K562 (cell line): ENCODE results near the gene CEP72. TPM values are rescaled to one million over a fixed set of nuclear protein-coding genes. Genes with fewer than 3 reads are reported as not detected.
"Not testable (repeated sequence)": the region's sequence is repeated elsewhere in the genome, so short reads cannot be mapped to it uniquely, and the experiment has no call there.

Experiments
- ATAC-seq: fragments of 200-7000 bp; cut with Tn5 transposase; 3 replicates; pipeline ENCODE4 v1.9.1; 2020; ENCODE audit warnings: moderate library complexity
- BruUV-seq: library from RNA; stranded (reverse); fragments of 400-500 nt; replicated peaks from 2 replicates; lab custom pipeline; 2021; lab: Mats Ljungman, UMichigan
- CTCF ChIA-PET: fragments of 300-600 bp; formaldehyde crosslinking; extraction: SDS; loops from one replicate; lab custom pipeline; 2021; ENCODE audit warnings: low intra/inter-chr PET ratio; lab: Yijun Ruan, JAX
- POLR2A ChIA-PET: fragments of 300-600, 350-650 bp; sonication (Branson Sonifier 250); formaldehyde crosslinking; extraction: SDS; loops from one replicate; lab custom pipeline; 2021; ENCODE audit warnings: antibody characterized with exemption, inconsistent platforms; lab: Yijun Ruan, JAX
- DNase-seq, 4 experiments: peaks; one replicate each; pipeline versions ENCODE4 v3.0.0 to v3.0.0-alpha.2; 2011 to 2018; ENCODE audit warnings: low spot score in 3 of 4, mixed read lengths in 3 of 4; ENCODE audit errors: extremely low read depth in 1 of 4
- FAIRE-seq: peaks from 2 replicates; lab custom pipeline; 2011; peaks lifted over from hg19 to GRCh38; lab: Jason Lieb, UNC
- H2AFZ ChIP-seq: 2 replicates; pipeline ENCODE4 v1.6.0; 2011; ENCODE audit warnings: low read depth, low read length, control low read depth, inconsistent platforms
- H3K27ac ChIP-seq: fragments of 200-600 bp; 3 replicates; pipeline ENCODE4 v1.8.0; 2011; ENCODE audit warnings: low read depth, mild to moderate bottlenecking, control low read depth, inconsistent platforms, low read length, moderate library complexity, mixed read lengths; ENCODE audit errors: extremely low read depth
- H3K27me3 ChIP-seq, 2 experiments: fragments of 300-600 bp in 1 of 2; 2 replicates in 1 of 2; 3 replicates in 1 of 2; pipeline versions ENCODE4 v1.6.0 to v1.8.0; 2011; ENCODE audit warnings: inconsistent platforms in 2 of 2, low read length in 2 of 2, mild to moderate bottlenecking in 1 of 2, mixed read lengths in 1 of 2, moderate library complexity in 1 of 2; ENCODE audit not compliant: control insufficient read depth in 2 of 2, insufficient read depth in 2 of 2
- H3K36me3 ChIP-seq: fragments of 300-600 bp; 3 replicates; pipeline ENCODE4 v1.8.0; 2011; ENCODE audit warnings: mild to moderate bottlenecking, low read length, inconsistent platforms; ENCODE audit not compliant: control insufficient read depth, insufficient read depth
- H3K4me1 ChIP-seq, 2 experiments: fragments of 200-600 bp in 1 of 2; replicated peaks in 1 of 2; 2 replicates in 1 of 2; 3 replicates in 1 of 2; pipeline versions ENCODE4 v1.5.1 to v1.8.0; 2011; ENCODE audit warnings: inconsistent platforms in 2 of 2, low read length in 2 of 2, mild to moderate bottlenecking in 1 of 2, mixed read lengths in 1 of 2, moderate library complexity in 1 of 2; ENCODE audit not compliant: control insufficient read depth in 2 of 2, insufficient read depth in 2 of 2
- H3K4me2 ChIP-seq: 2 replicates; pipeline ENCODE4 v1.6.1; 2011; ENCODE audit warnings: low read length, control low read depth, inconsistent platforms, mixed read lengths; ENCODE audit not compliant: insufficient read depth
- H3K4me3 ChIP-seq: fragments of 200-600 bp; sonication (generic), shearing (Covaris generic); 2 replicates; pipeline ENCODE4 v1.5.1; 2016; ENCODE audit warnings: control low read depth, inconsistent platforms
- H3K79me2 ChIP-seq: fragments of 200-600 bp; 3 replicates; pipeline ENCODE4 v1.8.0; 2011; ENCODE audit warnings: low read length, inconsistent platforms; ENCODE audit not compliant: control insufficient read depth, insufficient read depth
- H3K9ac ChIP-seq, 2 experiments: 2 replicates each; pipeline versions ENCODE4 v1.6.0 to v1.6.1; 2011; ENCODE audit warnings: low read depth in 2 of 2, low read length in 2 of 2, control low read depth in 1 of 2, inconsistent platforms in 1 of 2, mild to moderate bottlenecking in 1 of 2, mixed read lengths in 1 of 2; ENCODE audit not compliant: insufficient read depth in 1 of 2
- H3K9me1 ChIP-seq: one replicate; pipeline ENCODE4 v1.6.0; 2011; ENCODE audit warnings: inconsistent platforms, mild to moderate bottlenecking, low read length, moderate library complexity; ENCODE audit not compliant: control insufficient read depth, insufficient read depth
- H3K9me3 ChIP-seq: replicated peaks from 2 replicates; pipeline ENCODE4 v1.5.1; 2011; ENCODE audit warnings: low read depth, low read length, inconsistent platforms; ENCODE audit not compliant: control insufficient read depth, insufficient read depth
- H4K20me1 ChIP-seq: replicated peaks from 2 replicates; pipeline ENCODE4 v1.6.1; 2011; ENCODE audit warnings: low read length, inconsistent platforms, mixed read lengths; ENCODE audit not compliant: control insufficient read depth, insufficient read depth
- CTBP1 ChIP-seq: fragments of 450-650 bp; IDR thresholded peaks from 2 replicates; pipeline ENCODE4 v1.6.1; 2016; ENCODE audit warnings: borderline replicate concordance
- CXXC5 ChIP-seq: fragments of 250-450 bp; sonication (Bioruptor Pico); IDR thresholded peaks from 2 replicates; pipeline ENCODE4 v1.8.0; 2022; ENCODE audit warnings: inconsistent platforms, mild to moderate bottlenecking, moderate library complexity
- HNRNPLL ChIP-seq: fragments of 200-400 bp; formaldehyde crosslinking; IDR thresholded peaks from 2 replicates; pipeline ENCODE4 v1.6.1; 2017; ENCODE audit warnings: low read length, low read depth, mild to moderate bottlenecking; ENCODE audit not compliant: poor library complexity, severe bottlenecking
- MAZ ChIP-seq, 2 experiments: fragments of 450-650 bp in 1 of 2; sonication (generic) in 1 of 2; formaldehyde crosslinking; IDR thresholded peaks in 1 of 2; conservative IDR thresholded peaks in 1 of 2; 2 replicates each; pipeline versions ENCODE4 v1.4.0 to v1.5.0; 2020; ENCODE audit warnings: mild to moderate bottlenecking in 1 of 2, missing genetic modification reagents in 1 of 2
- POLR2G ChIP-seq: fragments of 200-400 bp; formaldehyde crosslinking; IDR thresholded peaks from 2 replicates; pipeline ENCODE4 v1.6.1; 2017; ENCODE audit warnings: low read depth, mild to moderate bottlenecking, antibody characterized with exemption, low read length, moderate library complexity
- ZBTB7A ChIP-seq: IDR thresholded peaks from 2 replicates; pipeline ENCODE4 v1.6.1; 2011; ENCODE audit warnings: low read depth, mild to moderate bottlenecking, low read length, moderate library complexity, borderline replicate concordance; ENCODE audit not compliant: control insufficient read depth
- whole genome bisulfite sequencing: fragments of 100-300 bp; shearing (Covaris generic); methylation state at CpG from one replicate; pipeline ENCODE4 v1.1.6; 2016; ENCODE audit warnings: low coverage, mixed read lengths; ENCODE audit not compliant: insufficient coverage; ENCODE audit errors: missing lambda C conversion rate; 5-methylcytosine and 5-hydroxymethylcytosine counted together
- in situ Hi-C: fragments of 300-500 bp; cut with MboI; formaldehyde crosslinking; loops from 4 replicates; pipeline ENCODE4 v1.15.0; 2018; ENCODE audit warnings: inconsistent platforms, mixed read lengths
- intact Hi-C: fragments of 100-400 bp; cut with micrococcal nuclease; formaldehyde crosslinking; loops from 2 replicates; pipeline ENCODE4 v1.14.2; 2022
- polyA plus RNA-seq, 8 experiments: library from polyadenylated mRNA; depleted of rRNA in 4 of 8; stranded (reverse) in 5 of 8; unstranded in 3 of 8; fragments of >200 nt; fragmentation: Nextera tagmentation in 2 of 8; fragmentation: Illumina TruSeq in 1 of 8; extraction: Ambion mirVana in 2 of 8; extraction: Trizol in 1 of 8; gene quantifications; 2 replicates each; pipeline versions ENCODE4 v1.2.1 to v1.2.3, GENCODE V29; 2011 to 2014; ENCODE audit warnings: inconsistent platforms in 1 of 8, missing spikeins in 1 of 8
- total RNA-seq, 7 experiments: library from RNA; depleted of rRNA in 6 of 7; stranded (reverse); fragments of >200 nt in 6 of 7; fragmentation: Illumina TruSeq in 2 of 7; extraction: Trizol in 2 of 7; gene quantifications; 2 replicates each; pipeline versions ENCODE4 v1.2.1 to v1.2.3, GENCODE V29; 2011 to 2021; ENCODE audit warnings: low replicate concordance in 1 of 7
- TF ChIP-seq, protein P1 (sequence below), 2 experiments: IDR thresholded peaks; 2 replicates each; pipeline ENCODE4 v1.6.1; 2011; ENCODE audit warnings: borderline replicate concordance in 1 of 2, control low read depth in 1 of 2, low read depth in 1 of 2, low read length in 1 of 2, mild to moderate bottlenecking in 1 of 2, mixed read lengths in 1 of 2, moderate library complexity in 1 of 2; ENCODE audit not compliant: insufficient read depth in 1 of 2, insufficient read length in 1 of 2, poor library complexity in 1 of 2, severe bottlenecking in 1 of 2; ENCODE audit errors: extremely low read depth in 1 of 2
- TF ChIP-seq, protein P2 (sequence below): fragments of 200-800 bp; sonication (Bioruptor generic); IDR thresholded peaks from 2 replicates; pipeline ENCODE4 v1.6.1; 2017; ENCODE audit warnings: missing genetic modification characterization, missing compliant biosample characterization

Gene CEP72
- total and polyA plus RNA-seq, 9 of the 15 experiments (the other 6 are each of a cell fraction or from before 2014, with no cell fraction given) = 0.89 to 38.1 (median 14.2) TPM

DNA sequence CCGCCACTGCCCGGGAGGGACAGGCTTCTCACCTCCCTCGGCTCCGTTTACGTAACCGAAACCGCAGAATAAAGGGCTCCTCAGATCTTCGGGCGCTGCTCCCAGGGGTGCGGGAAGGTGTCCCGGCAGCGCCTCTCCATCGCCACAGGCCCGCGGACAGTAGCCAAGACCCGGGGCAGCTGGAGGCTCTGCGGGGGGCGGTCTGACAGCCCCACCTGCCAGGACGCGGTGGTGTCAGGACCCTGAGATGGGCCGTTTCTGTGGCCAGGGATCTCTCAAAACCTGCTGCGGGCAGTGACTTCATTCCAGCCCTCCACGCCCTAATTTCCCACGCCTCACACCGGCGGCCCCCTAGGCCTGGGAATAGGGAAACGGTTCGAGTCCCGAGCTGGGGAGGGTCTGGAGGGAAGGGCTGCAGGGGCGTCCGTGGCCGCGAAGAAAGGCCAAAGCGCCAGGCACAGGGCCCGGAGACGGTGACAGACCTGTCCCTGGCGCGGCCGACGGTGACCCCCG lies 80.4 kb downstream of the CEP72 start:
- BruUV-seq, CTCF ChIA-PET, in situ Hi-C loops, FAIRE-seq, POLR2A ChIA-PET, H3K79me2 ChIP-seq, H3K9ac ChIP-seq, H3K36me3 ChIP-seq, H3K9me3 ChIP-seq, H3K27ac ChIP-seq, H3K27me3 ChIP-seq, H3K4me2 ChIP-seq, H4K20me1 ChIP-seq, intact Hi-C loops, H3K9me1 ChIP-seq: not testable (repeated sequence)
- DNase-seq (peak in 2 of 4 experiments; percentile 8 to 15), ATAC-seq (peak; percentile 21; the same call in 2 of the 3 replicates)
- Histone ChIP-seq H2AFZ (0 out of 2 replicates have a peak overlapping the region, but pooled peaks have one; percentile 32), H3K4me1 (peaks cover 0 to 19% of the 10 kb centered on the region in 2 experiments; a peak in 2 of 5 replicates), H3K4me3 (peak overlapping the region; percentile 24; the same call in 1 of the 2 replicates)
- WGBS = 0% methylated on average over 9 of the region's 41 CpGs
- TF ChIP-seq ZBTB7A (peak; percentile 8; the same call in 1 of the 2 replicates), HNRNPLL (peak; percentile 61)

- FAIRE-seq, intact Hi-C loops, H4K20me1 ChIP-seq, BruUV-seq, in situ Hi-C loops, H3K27ac ChIP-seq, CTCF ChIA-PET, H3K27me3 ChIP-seq, H3K9me3 ChIP-seq, POLR2A ChIA-PET, H3K9me1 ChIP-seq, H3K79me2 ChIP-seq, H3K36me3 ChIP-seq: not testable (repeated sequence)
- WGBS = 2% methylated on average over 18 of the region's 109 CpGs
- DNase-seq (peak; percentile 88 to 98 (median 96)), ATAC-seq (peak; percentile 97)
- Histone ChIP-seq H3K9ac (peak within 1 kb of the TSS in 1 of 2 experiments; percentile 78; a peak in 1 of 4 replicates), H3K4me1 (peaks cover 0 to 19% of the 10 kb centered on the region in 2 experiments; a peak in 2 of 5 replicates), H3K4me3 (peak within 1 kb of the TSS; percentile 36), H2AFZ (peak within 1 kb of the TSS; percentile 59; the same call in 1 of the 2 replicates), H3K4me2 (peak within 1 kb of the TSS; percentile 49)
- 0 out of 2 replicates have a peak, but pooled peaks have one; percentile 24 for TF ChIP-seq CXXC5 (CRISPR knock-in tag)
- TF ChIP-seq, protein P1, sequence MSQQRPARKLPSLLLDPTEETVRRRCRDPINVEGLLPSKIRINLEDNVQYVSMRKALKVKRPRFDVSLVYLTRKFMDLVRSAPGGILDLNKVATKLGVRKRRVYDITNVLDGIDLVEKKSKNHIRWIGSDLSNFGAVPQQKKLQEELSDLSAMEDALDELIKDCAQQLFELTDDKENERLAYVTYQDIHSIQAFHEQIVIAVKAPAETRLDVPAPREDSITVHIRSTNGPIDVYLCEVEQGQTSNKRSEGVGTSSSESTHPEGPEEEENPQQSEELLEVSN (IDR thresholded peaks at IDR 0.05; ENCODE audit: borderline replicate concordance in 1 of 2, extremely low read depth in 1 of 2, insufficient read depth in 1 of 2, insufficient read length in 1 of 2, low read depth in 1 of 2, low read length in 1 of 2, poor library complexity in 1 of 2, severe bottlenecking in 1 of 2) = peak in 1 of 2 experiments; percentile 25
- 0 out of 2 replicates have a peak, but pooled peaks have one; percentile 44 for TF ChIP-seq POLR2G
- TF ChIP-seq, protein P2, sequence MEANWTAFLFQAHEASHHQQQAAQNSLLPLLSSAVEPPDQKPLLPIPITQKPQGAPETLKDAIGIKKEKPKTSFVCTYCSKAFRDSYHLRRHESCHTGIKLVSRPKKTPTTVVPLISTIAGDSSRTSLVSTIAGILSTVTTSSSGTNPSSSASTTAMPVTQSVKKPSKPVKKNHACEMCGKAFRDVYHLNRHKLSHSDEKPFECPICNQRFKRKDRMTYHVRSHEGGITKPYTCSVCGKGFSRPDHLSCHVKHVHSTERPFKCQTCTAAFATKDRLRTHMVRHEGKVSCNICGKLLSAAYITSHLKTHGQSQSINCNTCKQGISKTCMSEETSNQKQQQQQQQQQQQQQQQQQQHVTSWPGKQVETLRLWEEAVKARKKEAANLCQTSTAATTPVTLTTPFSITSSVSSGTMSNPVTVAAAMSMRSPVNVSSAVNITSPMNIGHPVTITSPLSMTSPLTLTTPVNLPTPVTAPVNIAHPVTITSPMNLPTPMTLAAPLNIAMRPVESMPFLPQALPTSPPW = peak; percentile 82
- peak in 1 of 2 experiments; percentile 78; a peak in 2 of 4 replicates for TF ChIP-seq MAZ (CRISPR knock-in tag; conservative IDR thresholded peaks at IDR 0.05 in 1 of 2, IDR thresholded peaks at IDR 0.05 in 1 of 2)
- TF ChIP-seq CTBP1 = 0 out of 2 replicates have a peak, but pooled peaks have one; percentile 39
These were observed 81.3 kb downstream of the CEP72 start, which contains the start of gene TPPP for GRCh38 chr5:693271-694041. Gene TPPP (minus strand): TSS chr5:693352. CDS start chr5:678060, 15,292 bp downstream.
